ENCODE data around the gene DCAF12. TPM values are rescaled to one million over a fixed set of nuclear protein-coding genes. Genes with fewer than 3 reads are reported as not detected.

Gene DCAF12
- total RNA-seq, result 10 to 100 TPM in 4 of 5 donors, 1 to 10 TPM in 1; 4.1 to 54.3 (median 29.1) TPM
- 10 to 100 TPM in 2 of 3 donors, 1 to 10 TPM in 1; 9.7 to 20.0 (median 19.6) TPM for polyA plus RNA-seq
- long read RNA-seq, donor 1, partial matches to known transcripts, result 0 of 3 reads
- long read RNA-seq, donor 1, other reads (novel, unspliced or antisense), result 0 of 3 reads
- long read RNA-seq, donor 2, transcript DCAF12-201 (9 exons, 3,667 nt), result major isoform, 7 of 7 reads
- long read RNA-seq, donor 2, partial matches to known transcripts, result 0 of 7 reads
- long read RNA-seq, donor 2, other reads (novel, unspliced or antisense), result 0 of 7 reads
- long read RNA-seq, donor 3, transcript DCAF12-201 (9 exons, 3,667 nt), result major isoform, 5 of 5 reads
- long read RNA-seq, donor 3, partial matches to known transcripts, result 0 of 5 reads
- long read RNA-seq, donor 3, other reads (novel, unspliced or antisense), result 0 of 5 reads
- long read RNA-seq, donor 4, partial matches to known transcripts, result 0 of 1 reads
- long read RNA-seq, donor 4, other reads (novel, unspliced or antisense), result 0 of 1 reads
- long read RNA-seq, donor 5, transcript DCAF12-201 (9 exons, 3,667 nt), result major isoform, 15 of 15 reads
- long read RNA-seq, donor 5, partial matches to known transcripts, result 0 of 15 reads
- long read RNA-seq, donor 5, other reads (novel, unspliced or antisense), result 0 of 15 reads
- long read RNA-seq, donor 6, transcript DCAF12-201 (9 exons, 3,667 nt), result major isoform, 10 of 10 reads
- long read RNA-seq, donor 6, partial matches to known transcripts, result 0 of 10 reads
- long read RNA-seq, donor 6, other reads (novel, unspliced or antisense), result 0 of 10 reads
- long read RNA-seq, donor 7, transcript DCAF12-201 (9 exons, 3,667 nt), result major isoform, 10 of 10 reads
- long read RNA-seq, donor 7, partial matches to known transcripts, result 0 of 10 reads
- long read RNA-seq, donor 7, other reads (novel, unspliced or antisense), result 0 of 10 reads
- long read RNA-seq, donor 8, transcript DCAF12-201 (9 exons, 3,667 nt), result major isoform, 8 of 8 reads
- long read RNA-seq, donor 8, partial matches to known transcripts, result 0 of 8 reads
- long read RNA-seq, donor 8, other reads (novel, unspliced or antisense), result 0 of 8 reads
- long read RNA-seq, donor 9, partial matches to known transcripts, result 0 of 3 reads
- long read RNA-seq, donor 9, other reads (novel, unspliced or antisense), result 0 of 3 reads
- long read RNA-seq, donor 10, partial matches to known transcripts, result 0 of 2 reads
- long read RNA-seq, donor 10, other reads (novel, unspliced or antisense), result 0 of 2 reads

DNA sequence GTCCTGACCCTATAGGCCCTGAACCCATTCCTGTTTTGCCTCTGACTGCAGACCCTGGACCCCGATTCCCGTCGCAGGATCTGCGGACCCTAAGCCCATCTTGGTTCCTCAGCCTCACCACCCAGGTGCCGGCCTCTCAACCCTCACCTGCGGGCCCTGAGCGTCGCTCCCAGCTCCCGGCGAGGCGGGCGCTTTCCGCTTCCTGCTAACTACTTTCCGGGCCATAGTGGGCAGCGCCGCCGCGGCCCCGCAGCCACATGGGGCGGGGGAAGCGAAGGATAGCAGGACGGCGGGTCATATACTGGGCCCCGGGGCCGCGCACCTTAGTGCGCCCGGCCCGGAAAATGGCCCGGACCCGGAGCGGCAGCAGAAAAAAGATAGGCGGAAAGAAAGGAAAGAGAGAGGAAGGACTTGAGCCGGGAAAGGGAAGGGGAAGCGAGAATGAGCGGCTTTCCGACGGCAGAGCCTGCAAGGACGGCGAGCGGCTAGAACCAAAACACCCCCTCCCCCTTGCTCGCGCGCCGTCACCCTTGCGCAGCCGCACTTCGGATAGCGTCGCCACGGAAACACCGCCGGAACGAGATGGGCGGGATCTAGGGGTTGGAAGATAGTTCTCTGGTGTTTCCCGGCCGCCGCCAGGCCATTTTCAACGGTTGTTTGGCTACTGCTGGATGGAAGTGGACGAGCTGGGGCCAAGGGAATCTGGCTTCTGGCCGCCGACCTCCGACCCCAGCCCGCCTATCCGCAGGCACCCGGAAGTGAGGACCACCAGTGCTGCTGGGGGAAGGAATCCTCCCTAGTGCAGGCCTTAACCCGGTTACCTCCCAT is at the start of gene DCAF12:
Gene DCAF12 (minus strand): TSS at position 492 of the 828 bp plus-strand sequence. CDS start 267 bp downstream, at position 225.
- WGBS, 5 donors, result 0 to 1% (median 1%) methylated on average over 46 to 67 of the region's 67 CpGs
- TF ChIP-seq POLR2AphosphoS5 (IDR thresholded peaks at IDR 0.05) (peak; percentile 84 to 97 (median 90)), EP300 (IDR thresholded peaks at IDR 0.05) (no peak), POLR2A (IDR thresholded peaks at IDR 0.05) (no peak)
- TF ChIP-seq, protein P1, sequence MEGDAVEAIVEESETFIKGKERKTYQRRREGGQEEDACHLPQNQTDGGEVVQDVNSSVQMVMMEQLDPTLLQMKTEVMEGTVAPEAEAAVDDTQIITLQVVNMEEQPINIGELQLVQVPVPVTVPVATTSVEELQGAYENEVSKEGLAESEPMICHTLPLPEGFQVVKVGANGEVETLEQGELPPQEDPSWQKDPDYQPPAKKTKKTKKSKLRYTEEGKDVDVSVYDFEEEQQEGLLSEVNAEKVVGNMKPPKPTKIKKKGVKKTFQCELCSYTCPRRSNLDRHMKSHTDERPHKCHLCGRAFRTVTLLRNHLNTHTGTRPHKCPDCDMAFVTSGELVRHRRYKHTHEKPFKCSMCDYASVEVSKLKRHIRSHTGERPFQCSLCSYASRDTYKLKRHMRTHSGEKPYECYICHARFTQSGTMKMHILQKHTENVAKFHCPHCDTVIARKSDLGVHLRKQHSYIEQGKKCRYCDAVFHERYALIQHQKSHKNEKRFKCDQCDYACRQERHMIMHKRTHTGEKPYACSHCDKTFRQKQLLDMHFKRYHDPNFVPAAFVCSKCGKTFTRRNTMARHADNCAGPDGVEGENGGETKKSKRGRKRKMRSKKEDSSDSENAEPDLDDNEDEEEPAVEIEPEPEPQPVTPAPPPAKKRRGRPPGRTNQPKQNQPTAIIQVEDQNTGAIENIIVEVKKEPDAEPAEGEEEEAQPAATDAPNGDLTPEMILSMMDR (IDR thresholded peaks at IDR 0.05), result peak in 1 of 7 experiments; percentile 34
- H3K4me1 ChIP-seq, result peaks cover 27 to 49% (median 43%) of the 10 kb centered on the region in 4 donors
- H3K4me3 ChIP-seq, result peak within 1 kb of the TSS; percentile 75 to 85 (median 80)
- peaks cover 3 to 26% (median 21%) of the 10 kb centered on the region in 4 donors for H3K36me3 ChIP-seq
- H3K9me3 ChIP-seq, result no peaks in the 10 kb centered on the region
- peak within 1 kb of the TSS; percentile 86 to 96 (median 92) for H3K27ac ChIP-seq
- intact Hi-C loops (cut with DNase I; ENCODE audit: low total_unique reads), result no loop called here
- peak; percentile 92 to 98 for DNase-seq
- H3K27me3 ChIP-seq, result no peaks in the 10 kb centered on the region

DNA sequence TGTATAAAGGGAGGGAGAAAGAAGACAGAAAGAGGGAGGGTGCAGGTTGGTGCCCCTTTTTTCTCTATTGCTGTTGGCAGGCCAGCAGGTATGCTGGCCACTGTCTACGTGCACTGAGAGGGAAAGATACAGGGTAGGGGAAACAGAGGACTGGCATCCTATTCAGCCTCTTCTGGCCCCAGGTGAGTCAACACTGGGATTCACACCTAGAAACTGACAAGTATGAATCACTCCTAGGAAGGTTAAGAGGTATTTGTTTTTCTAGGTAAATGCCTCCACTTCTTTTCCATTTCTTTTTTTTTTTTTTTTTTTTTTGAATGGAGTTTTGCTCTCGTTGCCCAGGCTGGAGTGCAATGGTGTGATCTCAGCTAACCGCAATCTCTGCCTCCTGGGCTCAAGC is 49.6 kb upstream of the DCAF12 start:
- TF ChIP-seq POLR2A (IDR thresholded peaks at IDR 0.05), result no peak
- TF ChIP-seq EP300 (IDR thresholded peaks at IDR 0.05), result no peak
- TF ChIP-seq, protein P1 (IDR thresholded peaks at IDR 0.05), result no peak
- no peak for TF ChIP-seq POLR2AphosphoS5 (IDR thresholded peaks at IDR 0.05)
- Histone ChIP-seq H3K27me3 (no peaks in the 10 kb centered on the region), H3K4me3 (no peak overlapping the region), H3K27ac (no peak overlapping the region), H3K36me3 (peaks cover 0 to 4% (median 0%) of the 10 kb centered on the region in 4 donors), H3K9me3 (no peaks in the 10 kb centered on the region), H3K4me1 (peaks cover 0 to 26% (median 18%) of the 10 kb centered on the region in 4 donors)
- DNase-seq, result no peak
- intact Hi-C loops (cut with DNase I; ENCODE audit: low total_unique reads), result no loop called here
- WGBS, 5 donors, result 62 to 75% (median 72%) methylated on average over 3 of the region's 3 CpGs

DNA sequence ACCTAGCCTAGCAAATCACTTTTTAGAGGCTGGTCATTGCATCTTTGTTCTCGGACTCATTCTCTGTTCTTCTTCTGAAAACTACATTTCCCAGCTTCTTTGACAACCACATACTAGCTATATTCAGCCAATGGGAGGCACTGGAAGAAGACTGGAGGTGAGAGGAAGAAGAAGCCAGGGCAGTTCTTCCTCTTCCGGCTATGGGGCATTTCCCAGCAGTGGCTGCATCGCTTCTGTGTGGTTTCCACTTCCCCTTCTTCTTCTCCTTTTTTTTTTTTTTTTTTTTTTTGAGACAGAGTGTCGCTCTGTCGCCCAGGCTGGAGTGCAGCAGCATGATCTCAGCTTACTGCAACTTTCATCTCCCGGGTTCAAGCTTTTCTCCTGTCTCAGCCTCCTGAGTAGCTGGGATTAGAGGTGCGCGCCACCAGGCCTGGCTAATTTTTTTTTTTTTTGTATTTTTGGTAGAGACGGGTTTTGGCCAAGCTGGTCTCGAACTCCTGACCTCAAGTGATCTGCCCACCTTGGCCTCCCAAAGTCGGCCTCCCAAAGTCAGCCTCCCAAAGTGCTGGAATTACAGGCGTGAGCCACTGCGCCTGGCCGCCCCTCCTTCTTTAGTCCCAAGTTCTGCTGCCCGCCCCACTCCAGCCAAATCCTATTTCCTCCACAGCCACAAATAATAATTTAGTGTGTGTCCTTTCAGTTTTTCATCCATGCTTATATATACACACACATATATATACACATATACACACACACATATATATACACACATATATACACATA is 45.4 kb upstream of the DCAF12 start:
- WGBS, 5 donors, result 88 to 94% (median 90%) methylated on average over 15 of the region's 15 CpGs
- TF ChIP-seq POLR2AphosphoS5 (IDR thresholded peaks at IDR 0.05), result no peak
- TF ChIP-seq, protein P1 (IDR thresholded peaks at IDR 0.05), result no peak
- no peak for TF ChIP-seq EP300 (IDR thresholded peaks at IDR 0.05)
- TF ChIP-seq POLR2A (IDR thresholded peaks at IDR 0.05), result no peak
- Histone ChIP-seq H3K9me3 (no peaks in the 10 kb centered on the region), H3K27me3 (no peaks in the 10 kb centered on the region), H3K36me3 (no peaks in the 10 kb centered on the region), H3K4me1 (peaks cover 0 to 16% (median 8%) of the 10 kb centered on the region in 4 donors), H3K4me3 (no peak overlapping the region), H3K27ac (peak overlapping the region in 2 of 5 donors; percentile 26 to 35)
- peak in 1 of 2 donors; percentile 53 for DNase-seq
- intact Hi-C loops (cut with DNase I; ENCODE audit: low total_unique reads), result no loop called here
